HG03432 (cell line): ENCODE measurements around the gene MYL6.
"Not testable (repeated sequence)": the region's sequence is repeated elsewhere in the genome, so short reads cannot be mapped to it uniquely, and the experiment has no call there.

Source experiments
- ATAC-seq: cut with Tn5 transposase; IDR thresholded peaks from one replicate; pipeline ENCODE4 v1.9.1; 2021; ENCODE audit warnings: mild to moderate bottlenecking, moderate library complexity; ENCODE audit not compliant: unreplicated experiment

MYL6 gene

DNA sequence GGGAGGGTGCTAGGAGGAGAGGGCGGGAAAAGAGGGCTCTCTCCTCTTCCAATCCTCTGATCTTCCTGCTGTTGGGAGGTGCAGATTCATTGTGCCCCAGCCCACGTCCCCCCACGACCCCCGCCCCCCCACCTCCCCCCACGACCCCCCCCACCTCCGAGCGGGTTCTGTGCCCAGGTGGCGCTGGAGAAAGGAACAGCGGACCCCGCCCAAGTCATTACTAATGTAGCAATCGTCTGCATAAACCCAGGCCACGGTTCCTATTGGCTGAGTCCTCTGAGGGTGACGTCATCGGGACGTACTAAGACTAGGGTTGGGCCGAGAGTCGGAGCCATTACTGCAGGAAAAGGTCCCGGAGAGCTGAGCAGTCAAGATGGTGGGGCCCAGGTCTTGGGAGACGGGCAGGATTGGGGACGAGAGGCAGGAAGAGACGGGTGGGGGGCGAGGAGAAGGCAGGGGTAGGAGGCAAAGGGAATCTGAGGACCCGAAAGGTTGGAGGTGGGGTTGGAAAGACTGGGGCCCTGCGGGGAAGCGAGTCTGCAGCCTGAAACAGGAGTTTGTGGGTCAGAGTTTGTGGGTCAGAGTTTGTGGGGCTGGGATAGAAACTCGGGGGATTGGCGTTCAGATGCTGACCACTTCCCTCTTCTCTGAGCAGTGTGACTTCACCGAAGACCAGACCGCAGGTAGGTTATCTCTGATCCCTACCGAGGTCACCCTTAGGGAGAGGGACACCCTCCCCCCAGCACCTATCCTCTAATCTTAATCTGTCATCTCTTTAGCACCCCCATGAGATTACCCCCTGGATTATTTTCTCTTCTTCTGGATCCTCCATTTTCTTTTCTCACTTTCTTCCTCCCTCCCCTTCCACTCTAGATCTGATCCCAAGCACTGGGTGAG lies at the start of gene MYL6:
Gene MYL6 (plus strand): TSS at position 331 of the 897 bp plus-strand sequence. CDS start 43 bp downstream, at position 374.
- peak; percentile 81 for ATAC-seq

DNA sequence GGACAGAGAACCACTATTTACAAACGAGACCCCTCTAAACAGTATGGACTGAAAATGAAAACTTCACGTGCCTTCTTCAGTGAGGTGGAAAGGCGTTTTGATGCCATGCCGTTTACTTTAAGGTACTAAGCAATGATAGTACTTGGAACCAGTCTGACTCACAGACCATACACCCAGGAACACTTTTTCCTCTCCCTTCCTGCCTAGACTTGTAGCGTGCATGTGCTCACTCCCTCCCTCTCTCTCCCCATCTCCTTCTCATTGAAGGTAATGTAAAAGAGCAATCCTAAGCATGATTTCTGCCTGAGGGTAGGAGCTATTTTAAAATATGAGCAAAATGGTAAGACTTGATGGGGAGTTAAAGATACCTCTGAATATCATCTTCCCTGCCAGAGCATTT lies 47.6 kb upstream of the MYL6 start:
- ATAC-seq, result no peak

DNA sequence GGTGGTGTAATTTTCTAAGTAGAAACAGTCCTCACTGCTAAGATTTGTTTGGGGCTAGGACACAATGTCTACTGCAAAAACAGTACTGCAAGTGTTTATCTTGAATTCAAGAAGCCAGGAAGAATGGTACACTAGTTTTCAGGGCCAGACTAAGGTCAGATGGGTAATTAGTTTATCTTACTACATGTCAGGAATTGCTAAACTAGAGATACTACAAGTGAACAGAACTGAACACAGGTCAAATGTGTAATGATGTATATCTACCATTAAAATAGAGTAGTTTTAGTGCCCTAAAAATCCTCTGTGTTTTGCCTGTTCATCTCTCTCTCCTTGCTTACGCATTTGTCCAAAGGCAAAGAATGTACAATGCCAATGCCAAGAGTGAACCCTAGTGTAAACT lies 44.1 kb upstream of the MYL6 start:
- ATAC-seq, result no peak

DNA sequence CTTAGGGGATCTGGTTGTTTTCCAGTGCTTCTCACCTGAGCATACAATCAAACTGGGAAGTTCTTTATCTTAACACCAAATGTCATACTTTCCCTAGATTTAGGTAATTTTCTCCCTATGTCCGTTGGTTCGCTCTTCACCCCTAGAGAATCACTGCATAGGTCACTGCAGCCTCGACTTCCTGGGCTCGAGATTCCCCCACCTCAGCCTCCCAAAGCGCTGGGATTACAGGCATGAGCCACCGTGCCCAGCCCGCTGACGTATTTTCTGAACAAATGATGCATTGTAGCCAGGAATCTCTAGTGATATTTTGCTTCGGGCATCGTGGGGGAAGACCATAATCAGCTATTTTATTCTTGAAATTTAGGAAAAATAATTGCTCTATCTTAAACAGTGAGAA lies 42.8 kb upstream of the MYL6 start:
- no peak for ATAC-seq

DNA sequence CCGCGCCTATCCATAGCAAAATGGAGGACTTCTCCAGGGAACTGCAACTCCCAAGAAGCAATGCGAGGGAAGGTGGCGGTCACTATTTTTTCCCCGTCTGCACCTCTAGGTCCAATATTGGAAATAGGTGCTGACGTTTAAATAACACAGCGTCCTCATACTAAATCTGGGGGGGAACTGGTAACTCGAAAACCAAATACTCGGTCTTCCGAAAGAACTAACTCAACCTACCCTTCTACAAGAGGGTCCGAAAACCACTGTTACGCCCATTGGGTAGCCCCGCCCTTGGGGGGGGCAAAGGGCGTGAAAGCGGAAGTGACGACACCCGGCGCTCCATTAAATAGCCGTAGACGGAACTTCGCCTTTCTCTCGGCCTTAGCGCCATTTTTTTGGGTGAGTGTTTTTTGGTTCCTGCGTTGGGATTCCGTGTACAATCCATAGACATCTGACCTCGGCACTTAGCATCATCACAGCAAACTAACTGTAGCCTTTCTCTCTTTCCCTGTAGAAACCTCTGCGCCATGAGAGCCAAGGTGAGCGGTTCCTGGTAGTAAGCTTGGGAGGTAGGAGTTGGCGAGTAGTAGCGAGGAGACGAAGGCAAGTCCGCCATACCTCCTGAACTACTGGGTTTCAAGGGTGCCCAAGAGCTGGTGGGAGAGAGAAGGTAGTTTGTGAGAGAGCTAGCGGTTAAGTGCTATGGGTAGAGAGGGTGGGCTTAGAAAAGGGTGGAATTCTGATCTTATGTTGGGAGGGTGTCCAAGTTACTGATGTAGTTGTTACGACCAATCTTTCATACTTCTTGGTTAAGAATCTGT lies 41.7 kb upstream of the MYL6 start, which contains the start of gene RPL41:
Gene RPL41 (plus strand): TSS at position 367 of the 815 bp plus-strand sequence.
- ATAC-seq, result peak; percentile 43

DNA sequence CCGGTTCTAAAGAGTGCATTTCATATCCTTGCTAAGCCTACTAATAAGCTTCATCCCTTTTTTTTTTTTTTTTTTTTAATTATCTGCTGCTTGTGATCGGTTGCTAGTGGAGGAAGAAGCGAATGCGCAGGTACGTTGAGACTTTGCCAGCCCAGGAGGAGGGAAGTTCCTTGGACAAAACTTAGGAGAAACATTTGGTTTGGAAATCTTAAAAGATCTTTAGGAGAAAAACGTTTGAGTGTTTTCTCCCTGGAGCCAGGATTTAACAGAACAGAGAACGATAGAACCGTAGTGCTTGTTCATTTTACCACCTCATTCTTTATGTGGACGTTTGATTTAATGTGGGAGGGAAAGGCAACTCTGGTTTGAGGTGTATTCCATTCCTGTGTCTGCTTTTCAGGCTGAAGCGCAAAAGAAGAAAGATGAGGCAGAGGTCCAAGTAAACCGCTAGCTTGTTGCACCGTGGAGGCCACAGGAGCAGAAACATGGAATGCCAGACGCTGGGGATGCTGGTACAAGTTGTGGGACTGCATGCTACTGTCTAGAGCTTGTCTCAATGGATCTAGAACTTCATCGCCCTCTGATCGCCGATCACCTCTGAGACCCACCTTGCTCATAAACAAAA lies 41.0 kb upstream of the MYL6 start:
- ATAC-seq, result not testable (repeated sequence)

DNA sequence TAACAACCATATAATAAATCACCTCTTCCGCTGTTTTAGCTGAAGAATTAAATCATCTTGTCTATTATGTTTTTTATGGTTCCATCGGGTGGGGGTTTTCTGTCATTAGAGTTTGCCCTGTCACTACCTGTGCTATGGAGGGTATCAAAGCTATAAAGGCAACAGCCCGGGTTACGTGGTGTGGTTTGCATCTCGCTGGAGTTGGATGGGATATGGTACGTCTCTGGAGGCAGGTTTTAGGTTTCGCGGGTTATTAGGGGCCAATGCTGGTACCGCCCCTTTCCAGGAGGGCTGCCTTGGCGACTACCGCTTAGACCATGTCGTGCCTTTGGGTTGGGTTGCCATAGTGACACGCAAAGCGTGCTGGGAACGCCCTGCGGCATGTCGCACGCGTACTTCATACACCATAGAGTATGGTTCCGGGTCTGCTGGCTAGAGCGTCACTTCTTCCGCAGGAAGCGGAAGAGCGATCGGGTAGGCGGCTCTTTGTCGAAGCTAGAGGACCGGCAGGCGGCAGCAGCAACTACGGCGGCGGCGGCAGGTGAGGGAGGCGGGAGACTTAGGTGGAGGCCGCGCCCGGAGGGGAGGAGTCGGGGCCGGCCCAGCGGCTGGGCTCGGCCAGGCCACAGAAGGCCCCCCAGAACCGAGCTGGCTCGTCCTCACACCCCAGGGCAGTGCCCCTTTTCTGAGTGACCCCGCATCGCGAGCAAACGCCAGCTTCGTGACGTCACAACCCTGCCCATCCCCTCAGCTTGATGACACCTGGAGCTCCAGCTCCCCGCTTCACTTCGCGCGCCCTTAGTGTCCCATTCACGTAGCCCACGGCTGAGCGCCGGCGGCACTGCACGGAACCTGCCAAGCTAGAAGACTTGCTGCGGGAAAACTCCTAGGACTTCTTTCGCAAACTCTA lies 40.1 kb upstream of the MYL6 start, which contains the start of gene ZC3H10:
Gene ZC3H10 (plus strand): TSS at position 489 of the 910 bp plus-strand sequence. CDS start 2,297 bp downstream, outside the sequence.
- peak; percentile 76 for ATAC-seq

DNA sequence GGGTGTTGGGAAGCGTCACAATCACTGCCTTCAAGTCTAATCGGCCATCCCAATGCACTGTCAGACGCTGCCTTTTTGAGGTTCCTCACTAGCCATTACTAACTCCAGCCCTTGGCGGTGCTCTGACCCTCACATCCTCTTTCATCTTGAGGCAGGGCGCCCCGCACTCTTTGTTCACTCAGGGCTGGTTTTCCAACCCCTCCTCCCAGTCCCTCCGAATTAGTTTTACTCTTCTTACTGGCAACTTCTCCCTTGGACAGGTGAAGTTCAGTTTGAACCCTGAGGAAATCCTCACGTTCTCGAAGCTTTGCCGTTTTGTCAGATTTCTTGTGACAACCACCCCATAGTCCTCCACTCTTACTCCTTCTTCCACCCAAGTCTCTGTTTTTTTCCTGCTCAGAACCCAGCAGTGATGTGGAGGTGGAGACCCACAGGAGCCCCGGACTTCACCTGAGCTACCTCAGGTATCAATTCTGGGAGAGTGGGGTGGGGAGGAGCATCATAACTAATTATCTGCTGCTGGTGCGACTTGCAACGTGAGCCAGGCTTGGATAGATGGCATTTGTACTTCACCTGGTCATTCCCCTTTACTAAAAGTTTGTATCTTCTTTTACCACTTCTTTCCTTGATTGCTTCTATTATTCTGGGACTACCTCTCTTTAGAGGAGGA lies 39.3 kb upstream of the MYL6 start:
- peak; percentile 1 for ATAC-seq

DNA sequence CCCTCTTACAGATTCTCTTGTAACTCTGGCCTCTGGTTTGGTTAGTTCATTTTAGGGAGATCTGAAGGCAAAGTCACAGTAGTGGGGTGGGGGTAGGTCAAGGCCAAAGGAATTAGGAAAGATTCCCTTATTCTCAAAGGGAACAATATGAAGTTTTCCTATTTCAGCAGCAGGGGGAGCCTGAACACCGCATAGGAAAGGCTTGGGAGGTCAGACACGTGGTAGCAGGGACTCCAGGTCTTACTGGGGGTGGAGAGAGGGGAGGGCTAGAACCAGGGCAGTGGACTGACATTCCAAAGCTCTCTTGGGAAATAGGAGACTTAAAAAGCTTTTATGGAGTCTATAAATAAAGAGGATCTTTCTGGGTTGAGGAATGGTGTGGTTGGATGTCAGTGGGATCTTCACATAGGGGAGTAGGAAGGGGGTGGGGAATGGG lies 38.8 kb upstream of the MYL6 start:
- no peak for ATAC-seq

DNA sequence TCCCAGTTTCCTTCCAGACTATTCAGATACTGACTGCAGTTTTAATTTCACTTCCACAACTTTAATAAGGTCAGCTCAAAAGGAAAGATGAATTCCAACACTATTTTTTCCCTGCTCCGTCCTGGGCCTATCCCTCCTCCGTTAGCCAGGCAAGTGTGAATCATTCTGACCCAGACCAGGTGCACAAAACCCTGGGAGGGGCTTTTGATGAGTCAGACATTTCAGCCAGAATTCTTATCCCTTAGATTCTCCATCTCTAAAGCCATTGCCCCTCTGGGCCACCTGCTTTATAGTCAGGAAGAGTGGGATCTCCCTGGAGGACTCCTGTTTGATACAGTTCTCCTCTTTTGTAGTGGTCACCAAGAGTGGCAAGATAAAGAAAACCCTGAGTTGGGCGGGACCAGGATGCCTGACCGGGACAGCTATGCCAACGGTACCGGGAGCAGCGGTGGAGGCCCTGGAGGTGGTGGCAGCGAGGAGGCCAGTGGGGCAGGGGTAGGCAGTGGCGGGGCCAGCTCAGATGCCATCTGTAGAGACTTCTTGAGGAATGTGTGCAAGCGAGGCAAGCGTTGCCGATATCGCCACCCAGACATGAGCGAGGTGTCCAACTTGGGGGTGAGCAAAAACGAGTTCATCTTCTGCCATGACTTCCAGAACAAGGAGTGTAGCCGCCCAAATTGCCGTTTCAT lies 37.9 kb upstream of the MYL6 start:
- ATAC-seq, result no peak

DNA sequence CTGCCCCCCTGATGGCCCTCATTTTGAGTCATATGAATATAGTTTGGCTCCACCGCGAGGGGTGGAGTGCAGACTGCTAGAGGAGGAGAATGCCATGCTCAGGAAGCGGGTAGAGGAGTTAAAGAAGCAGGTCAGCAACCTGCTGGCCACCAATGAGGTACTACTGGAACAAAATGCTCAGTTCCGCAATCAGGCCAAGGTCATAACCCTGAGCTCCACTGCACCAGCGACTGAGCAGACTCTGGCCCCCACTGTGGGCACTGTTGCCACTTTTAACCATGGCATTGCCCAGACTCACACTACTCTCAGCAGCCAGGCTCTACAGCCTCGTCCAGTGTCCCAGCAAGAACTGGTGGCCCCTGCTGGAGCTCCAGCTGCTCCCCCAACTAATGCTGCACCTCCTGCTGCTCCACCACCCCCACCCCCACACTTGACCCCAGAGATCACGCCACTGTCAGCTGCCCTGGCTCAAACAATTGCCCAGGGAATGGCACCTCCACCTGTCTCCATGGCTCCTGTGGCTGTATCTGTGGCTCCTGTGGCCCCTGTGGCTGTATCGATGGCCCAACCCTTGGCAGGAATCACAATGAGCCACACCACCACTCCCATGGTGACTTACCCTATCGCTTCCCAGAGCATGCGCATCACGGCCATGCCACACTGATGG lies 36.8 kb upstream of the MYL6 start:
- no peak for ATAC-seq

DNA sequence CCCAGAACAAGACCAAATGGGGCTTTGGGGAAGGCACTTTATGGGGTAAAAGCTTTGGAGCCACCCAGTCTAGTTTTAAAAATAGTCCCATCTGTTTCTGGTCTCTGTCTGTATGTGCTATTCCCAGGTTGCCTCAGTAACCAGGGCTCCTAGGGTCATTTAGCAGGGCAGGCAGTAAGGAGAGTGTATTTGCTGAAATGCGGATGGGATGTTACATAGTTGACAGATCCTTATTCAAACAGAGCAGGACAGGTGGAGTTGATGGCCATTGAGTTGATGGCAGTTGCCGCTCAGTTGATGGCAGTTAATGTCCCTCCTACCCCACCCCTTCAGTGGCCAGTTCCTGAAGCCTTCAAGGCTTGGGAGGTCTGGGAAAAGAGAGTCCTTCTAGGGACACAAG lies 35.5 kb upstream of the MYL6 start:
- no peak for ATAC-seq

DNA sequence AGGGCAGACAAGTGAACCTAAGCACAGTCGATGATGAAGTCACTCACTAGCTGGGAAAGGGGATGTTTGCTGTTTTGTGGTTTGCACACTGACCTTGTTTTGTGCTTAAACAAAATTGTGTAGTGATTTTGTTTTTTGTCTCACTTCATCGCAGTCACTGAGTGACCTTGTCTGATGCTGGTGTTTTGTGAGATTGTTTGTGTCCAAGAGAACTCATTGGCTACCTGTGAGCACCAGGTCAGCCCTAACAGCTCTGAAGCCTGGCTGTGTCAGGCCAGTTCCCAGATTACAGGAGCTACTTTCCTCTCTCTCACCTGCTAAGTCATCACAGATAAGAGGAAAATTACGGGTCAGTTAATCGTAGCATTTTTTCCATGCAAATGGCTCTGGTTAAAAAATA lies 34.0 kb upstream of the MYL6 start:
- ATAC-seq, result no peak

DNA sequence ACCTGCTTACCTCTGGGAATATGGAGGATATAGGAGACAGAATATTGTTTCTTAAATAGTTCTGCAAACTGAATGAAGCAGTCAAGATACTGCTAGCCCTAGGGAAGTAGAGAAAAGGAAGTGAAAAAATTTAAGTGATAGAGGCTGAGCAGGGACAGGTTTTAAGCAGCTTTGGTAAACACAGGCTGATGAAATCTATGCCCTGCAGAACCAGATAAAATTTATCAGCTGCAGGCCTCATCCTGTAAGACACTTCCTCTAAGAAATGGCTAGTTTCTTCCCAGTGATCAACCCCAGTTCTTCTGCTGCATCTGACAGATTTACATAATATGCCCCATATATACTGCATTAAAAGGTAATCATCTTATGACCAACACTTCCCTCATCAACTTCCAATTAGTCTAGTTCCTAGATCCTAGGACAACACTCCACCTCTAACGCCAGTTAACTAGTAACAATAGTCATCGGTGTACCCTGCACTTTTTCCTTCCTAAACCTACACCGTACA lies 31.4 kb upstream of the MYL6 start:
- ATAC-seq, result no peak

DNA sequence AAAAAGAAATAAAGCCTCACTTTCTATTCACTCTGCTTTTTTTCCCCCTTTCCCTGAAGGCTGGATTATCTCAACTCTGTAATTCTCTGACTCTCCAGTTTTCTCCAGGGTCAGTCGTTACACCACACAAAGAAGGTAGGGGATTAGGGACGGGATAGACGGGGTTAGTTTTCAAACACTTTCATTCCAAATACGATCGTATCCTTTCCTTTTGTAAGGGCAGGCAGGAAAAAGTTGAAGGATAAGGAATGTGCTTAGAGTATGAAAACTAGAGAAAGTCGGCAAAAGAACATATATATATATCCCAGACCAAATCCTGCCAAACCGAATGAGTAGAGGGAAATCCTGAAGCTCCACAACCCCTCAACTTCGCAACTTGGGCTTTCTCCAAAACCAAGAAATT lies 30.7 kb upstream of the MYL6 start:
- ATAC-seq, result no peak

DNA sequence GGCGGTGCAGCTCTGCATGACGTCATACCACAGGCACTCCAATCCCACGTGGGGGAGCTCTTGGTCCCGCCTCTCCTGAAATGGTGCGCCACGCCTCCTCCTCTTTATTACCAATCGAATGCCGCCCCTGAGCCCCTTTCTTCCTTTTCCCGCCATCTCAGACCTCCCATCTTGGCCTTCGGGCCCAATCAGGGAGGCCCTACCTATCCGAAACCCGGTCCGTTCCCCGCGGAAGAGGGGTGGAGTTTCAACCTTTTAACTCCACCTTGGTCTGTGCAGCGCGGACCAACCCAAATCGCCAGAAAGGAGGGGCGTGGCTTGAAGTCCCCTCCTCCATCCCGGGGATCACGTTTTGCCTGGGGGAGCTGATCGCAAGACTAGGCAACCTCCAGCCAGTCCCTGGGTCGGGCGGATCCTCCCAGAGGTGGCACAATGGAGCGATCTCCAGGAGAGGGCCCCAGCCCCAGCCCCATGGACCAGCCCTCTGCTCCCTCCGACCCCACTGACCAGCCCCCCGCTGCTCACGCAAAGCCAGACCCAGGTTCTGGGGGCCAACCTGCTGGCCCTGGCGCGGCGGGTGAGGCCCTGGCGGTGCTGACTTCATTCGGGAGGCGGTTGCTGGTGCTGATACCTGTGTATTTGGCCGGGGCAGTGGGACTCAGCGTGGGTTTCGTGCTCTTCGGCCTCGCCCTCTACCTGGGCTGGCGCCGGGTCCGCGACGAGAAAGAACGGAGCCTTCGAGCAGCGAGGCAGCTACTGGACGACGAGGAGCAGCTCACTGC lies 30.1 kb upstream of the MYL6 start, which contains the start of gene ESYT1:
Gene ESYT1 (plus strand): TSS at position 380 of the 782 bp plus-strand sequence. CDS start 53 bp downstream, at position 433.
- ATAC-seq, result peak; percentile 90

DNA sequence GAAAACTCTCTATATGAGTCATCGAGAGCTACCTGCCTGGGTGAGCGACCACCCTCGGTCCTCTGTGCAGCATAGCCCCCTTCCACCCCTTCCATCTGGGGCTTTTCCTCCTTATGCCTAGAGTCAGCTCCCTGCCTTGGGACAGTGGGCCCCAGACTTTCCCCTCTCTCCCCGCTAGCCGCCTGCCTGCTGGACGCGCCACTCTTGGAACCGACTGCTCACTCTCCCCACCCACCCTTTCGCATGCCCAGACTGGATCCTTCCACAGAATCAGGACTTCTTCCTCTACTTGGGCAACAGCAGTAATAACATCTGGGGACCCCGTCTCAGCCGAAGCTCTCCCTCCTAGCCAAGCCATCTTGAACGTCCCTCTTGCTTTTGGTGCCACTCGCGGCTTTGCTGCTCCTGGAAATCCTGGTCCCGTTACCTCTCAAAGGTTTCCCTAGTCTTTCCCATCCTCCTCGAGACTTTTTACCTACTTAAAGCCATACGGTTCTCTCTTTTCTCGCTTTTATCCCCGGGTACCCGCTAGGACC lies 29.4 kb upstream of the MYL6 start:
- ATAC-seq, result no peak
